Measurements from ENCODE around the gene UGT1A1.

The UGT1A1 gene

DNA sequence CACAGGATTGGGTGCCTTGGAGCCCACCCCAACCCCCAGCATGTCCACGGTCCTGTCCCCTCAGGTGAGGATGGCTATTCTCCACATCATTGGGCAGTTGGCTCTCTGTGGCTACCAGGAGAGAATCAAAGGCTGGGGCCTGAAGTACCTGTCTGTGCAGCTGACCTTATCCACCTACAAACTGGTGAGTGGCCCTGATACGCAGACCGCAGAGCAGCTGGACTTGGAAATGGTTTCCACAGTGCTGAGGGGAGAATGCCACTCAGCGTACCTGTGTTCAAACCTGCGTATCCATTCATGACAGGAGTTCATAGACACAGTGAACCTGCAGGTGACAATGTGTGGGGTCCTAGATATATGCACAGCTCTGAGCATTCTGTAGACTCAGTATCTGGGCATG lies 39.6 kb downstream of the UGT1A1 start:
- no peak for TF ChIP-seq CTCF (IDR thresholded peaks at IDR 0.05; ENCODE audit: insufficient read depth, low read length, missing control alignments)
- H3K4me3 ChIP-seq (ENCODE audit: low read depth, low read length), result no peak overlapping the region
- no peak for DNase-seq (ENCODE audit: low read depth, low spot score)
- ChIA-PET CTCF (no interaction called here), POLR2A (no interaction called here)

DNA sequence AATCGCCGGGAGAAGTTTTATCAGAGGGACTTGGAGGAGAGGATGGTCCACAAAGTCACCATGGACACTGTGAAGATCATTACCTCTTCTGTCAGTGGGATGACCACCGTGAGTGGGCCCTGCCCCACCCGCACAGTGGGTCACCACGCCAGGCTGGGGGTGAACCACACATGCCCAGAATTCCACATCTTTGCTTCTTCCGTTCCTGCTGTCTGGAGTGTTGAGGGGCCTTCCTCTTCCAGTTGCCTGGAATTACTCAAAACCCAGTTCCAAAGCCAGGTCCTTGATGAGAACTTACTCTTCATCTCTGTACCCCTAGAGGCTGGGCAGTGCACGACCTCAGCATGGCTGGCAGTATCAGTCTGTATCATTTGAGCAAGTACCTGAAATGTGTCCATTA lies 40.1 kb downstream of the UGT1A1 start:
- ChIA-PET CTCF (no interaction called here), POLR2A (no interaction called here)
- no peak for TF ChIP-seq CTCF (IDR thresholded peaks at IDR 0.05; ENCODE audit: insufficient read depth, low read length, missing control alignments)
- DNase-seq (ENCODE audit: low read depth, low spot score), result no peak
- H3K4me3 ChIP-seq (ENCODE audit: low read depth, low read length), result no peak overlapping the region

DNA sequence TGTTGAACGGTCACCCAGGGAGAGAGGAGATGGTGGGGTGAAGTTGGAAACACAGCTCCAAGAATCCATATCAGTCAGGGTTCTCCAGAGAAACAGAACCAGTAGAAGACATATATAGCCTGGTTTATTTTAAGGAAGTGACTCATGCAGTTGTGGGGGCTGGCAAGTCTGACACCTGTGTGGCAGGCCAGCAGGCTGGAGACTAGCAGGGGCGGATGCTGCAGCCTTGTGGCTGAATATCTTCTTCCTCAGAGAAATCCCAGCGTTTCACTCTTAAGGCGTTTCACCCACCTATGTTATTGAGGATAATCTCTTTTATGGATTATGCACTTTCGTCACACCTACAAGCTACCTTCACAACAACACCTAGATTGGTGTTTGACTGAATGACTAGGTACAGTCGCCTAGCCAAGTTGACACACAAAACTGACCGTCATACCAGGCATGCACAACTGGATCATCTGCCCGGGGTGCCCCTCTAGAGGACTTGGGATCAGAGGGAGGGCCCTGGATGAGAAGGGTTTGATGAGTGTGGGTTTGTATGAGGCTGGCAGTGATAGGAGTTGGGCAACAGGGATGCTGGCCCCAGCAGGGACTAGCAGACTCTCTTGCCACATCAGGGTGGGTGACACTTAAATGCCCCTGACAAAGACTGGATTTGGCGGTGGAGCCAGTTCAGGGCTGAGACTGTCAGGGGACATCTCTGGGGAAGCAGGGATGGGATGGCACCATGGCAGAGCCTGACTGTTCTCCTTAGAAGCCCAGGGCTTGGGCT lies 41.5 kb downstream of the UGT1A1 start:
- no peak for TF ChIP-seq CTCF (IDR thresholded peaks at IDR 0.05; ENCODE audit: insufficient read depth, low read length, missing control alignments)
- ChIA-PET CTCF (no interaction called here), POLR2A (no interaction called here)
- DNase-seq (ENCODE audit: low read depth, low spot score), result no peak
- H3K4me3 ChIP-seq (ENCODE audit: low read depth, low read length), result no peak overlapping the region

GRCh38 chr2:233802132-233802815 lies 42.2 kb downstream of the UGT1A1 start:
- ChIA-PET CTCF (no interaction called here), POLR2A (no interaction called here)
- DNase-seq (ENCODE audit: low read depth, low spot score), result no peak
- H3K4me3 ChIP-seq (ENCODE audit: low read depth, low read length), result no peak overlapping the region
- TF ChIP-seq CTCF (IDR thresholded peaks at IDR 0.05; ENCODE audit: insufficient read depth, low read length, missing control alignments), result no peak

DNA sequence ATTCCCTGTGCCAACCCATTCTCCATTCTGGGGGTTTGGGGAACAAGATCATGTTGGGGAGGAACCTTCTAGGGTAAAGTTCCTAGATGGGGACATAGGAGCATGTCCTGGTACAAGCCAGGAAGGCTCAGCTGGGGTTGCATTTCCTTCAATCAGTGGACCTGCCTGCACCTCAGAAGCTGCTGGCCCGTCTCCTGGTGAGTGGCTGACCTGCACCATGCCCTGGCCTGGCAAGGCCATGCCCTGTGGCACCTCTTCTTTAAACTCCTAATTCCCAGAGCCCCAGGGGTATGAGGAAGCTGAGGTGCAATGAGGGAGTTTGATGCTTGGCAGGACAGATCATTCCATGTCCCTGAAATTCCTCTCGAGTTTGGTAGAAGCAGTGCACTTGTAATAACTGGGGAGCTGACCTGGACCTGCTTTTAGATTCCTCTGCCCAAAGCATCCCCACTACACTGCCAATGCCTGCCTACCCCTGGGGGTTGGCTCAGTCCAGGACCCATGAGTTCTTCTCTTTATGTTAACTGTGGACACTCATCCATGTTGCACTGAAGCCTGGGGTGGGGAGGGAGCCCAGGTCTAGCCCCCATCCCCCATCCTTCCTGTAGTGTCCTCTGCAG lies 43.3 kb downstream of the UGT1A1 start:
- no peak for TF ChIP-seq CTCF (IDR thresholded peaks at IDR 0.05; ENCODE audit: insufficient read depth, low read length, missing control alignments)
- ChIA-PET CTCF (no interaction called here), POLR2A (no interaction called here)
- no peak overlapping the region for H3K4me3 ChIP-seq (ENCODE audit: low read depth, low read length)
- no peak for DNase-seq (ENCODE audit: low read depth, low spot score)

DNA sequence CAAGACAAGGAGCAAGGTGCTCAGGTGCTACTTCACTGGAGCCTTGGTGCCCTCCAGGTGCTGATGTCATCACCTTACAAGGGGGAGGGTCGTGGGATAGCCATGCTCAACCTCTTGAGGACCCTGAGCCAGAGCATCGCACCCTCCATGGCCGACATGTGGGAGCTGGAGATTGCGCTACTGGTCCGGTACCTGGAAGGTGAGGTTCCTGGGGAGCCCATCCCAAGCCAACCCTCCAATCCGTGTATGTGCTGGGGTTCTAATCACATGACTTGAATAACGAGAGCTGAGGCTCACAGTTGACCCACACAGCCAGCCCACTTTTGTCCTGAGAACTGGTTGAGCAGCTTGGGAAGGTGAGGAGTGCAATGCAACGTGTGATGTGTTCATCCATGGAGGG lies 43.9 kb downstream of the UGT1A1 start:
- no peak overlapping the region for H3K4me3 ChIP-seq (ENCODE audit: low read depth, low read length)
- no peak for TF ChIP-seq CTCF (IDR thresholded peaks at IDR 0.05; ENCODE audit: insufficient read depth, low read length, missing control alignments)
- POLR2A ChIA-PET, result no interaction called here
- DNase-seq (ENCODE audit: low read depth, low spot score), result no peak
- CTCF ChIA-PET, result no interaction called here
